ENCODE measurements around the gene TICAM2. TPM values are rescaled to one million over a fixed set of nuclear protein-coding genes. Genes with fewer than 3 reads are reported as not detected.

TICAM2 gene
- polyA plus RNA-seq, 1 donor, result 5.4 TPM

DNA sequence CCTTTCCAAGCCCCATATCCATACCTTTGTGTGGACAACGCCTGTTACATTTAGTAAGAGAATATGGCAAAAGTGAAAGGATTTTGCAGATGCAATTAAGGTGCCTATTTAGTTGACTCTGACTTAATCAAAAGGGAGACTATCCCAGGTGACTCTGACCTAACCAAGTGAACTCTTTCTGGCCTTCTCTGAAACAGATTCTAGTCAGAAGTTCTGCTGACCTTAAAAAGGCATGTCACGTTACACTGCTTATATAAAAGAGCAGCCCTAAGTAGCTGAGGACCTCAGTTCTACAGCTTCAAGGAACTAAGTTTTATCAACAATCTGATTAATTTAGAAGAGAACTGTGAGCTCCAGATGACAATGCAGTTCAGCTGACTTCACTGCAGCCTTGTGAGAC lies 5.7 kb upstream of the TICAM2 start:
- no peak for DNase-seq (ENCODE audit: low read depth)

DNA sequence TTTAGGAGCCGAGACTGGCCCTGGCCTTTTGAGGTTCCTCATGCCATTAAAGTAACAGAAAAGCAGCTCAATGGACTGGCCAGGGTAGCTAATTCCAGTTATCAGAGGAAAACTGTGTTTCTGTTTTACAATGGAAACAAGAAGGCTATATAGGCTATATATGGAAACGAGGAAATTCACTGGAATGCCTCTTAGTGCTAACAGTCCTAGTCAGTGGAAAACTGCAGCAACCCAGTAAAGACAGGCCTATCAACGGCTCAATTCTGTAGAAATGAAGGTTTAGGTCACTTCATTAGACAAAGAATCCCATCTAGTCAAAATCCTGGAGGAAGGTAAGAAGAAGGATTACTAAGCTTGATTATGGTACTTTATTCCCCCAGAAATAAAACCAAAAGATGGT lies 3.2 kb upstream of the TICAM2 start:
- DNase-seq (ENCODE audit: low read depth), result no peak

- DNase-seq (ENCODE audit: low read depth), result no peak
Observed at GRCh38 chr5:115602591-115603125, 379 bp upstream of the TICAM2 start.

DNA sequence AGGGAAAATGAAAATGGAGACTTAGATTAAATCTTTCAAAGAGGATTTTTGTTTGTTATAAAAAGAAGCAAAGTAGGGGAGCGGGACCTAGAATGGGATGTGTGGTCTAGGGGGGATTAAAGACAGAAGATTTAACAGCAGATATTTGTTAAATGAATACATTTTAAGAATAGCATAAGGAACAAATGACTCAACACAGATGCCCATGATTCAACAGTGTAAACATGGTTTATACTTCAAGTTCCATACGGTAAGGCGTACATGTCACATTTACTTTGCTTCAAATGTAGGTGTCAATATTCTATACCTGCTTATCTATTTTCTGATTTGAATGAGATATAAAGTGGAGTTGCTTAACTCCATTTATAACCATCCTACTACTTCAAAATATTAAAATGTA lies 1.5 kb downstream of the TICAM2 start:
- DNase-seq (ENCODE audit: low read depth), result no peak

DNA sequence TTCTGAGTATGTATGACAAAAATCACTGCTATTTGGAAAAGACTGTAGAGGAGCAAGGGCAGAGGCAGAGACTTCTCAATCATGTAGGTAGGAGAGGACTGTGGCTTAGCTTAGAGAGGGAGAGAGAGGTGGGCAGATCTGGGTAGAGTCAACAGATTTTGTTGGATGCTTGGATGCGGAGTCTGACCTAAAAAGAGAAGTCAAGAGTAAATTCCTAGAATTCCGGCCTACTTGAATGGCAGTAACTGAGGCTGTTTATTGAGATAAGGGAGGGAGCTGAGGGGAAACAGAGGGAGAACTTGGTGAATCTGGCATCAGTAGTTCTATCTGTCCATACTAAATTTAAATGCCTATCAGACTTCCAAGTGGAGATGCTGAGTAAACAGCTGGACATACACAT lies 2.4 kb downstream of the TICAM2 start:
- no peak for DNase-seq (ENCODE audit: low read depth)

DNA sequence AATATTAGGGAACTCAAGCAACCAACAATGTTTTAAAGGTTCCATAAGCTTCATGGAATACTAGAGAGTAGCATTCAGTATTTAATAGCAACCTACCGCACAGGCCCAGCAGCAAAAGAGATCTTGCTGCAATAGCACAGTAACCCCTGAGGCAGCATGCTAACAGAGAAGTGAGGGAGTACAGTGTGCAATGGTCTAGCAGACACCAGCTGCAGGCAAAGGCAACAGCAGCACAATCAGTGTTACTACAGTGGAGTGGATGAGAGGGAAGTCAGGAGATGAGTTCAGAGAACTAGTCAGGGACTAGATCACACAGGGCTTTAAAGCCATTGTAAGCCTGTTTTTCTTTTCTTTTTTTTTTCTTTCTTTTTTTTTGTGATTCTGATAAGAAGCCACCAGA lies 2.8 kb downstream of the TICAM2 start:
- DNase-seq (ENCODE audit: low read depth), result no peak

DNA sequence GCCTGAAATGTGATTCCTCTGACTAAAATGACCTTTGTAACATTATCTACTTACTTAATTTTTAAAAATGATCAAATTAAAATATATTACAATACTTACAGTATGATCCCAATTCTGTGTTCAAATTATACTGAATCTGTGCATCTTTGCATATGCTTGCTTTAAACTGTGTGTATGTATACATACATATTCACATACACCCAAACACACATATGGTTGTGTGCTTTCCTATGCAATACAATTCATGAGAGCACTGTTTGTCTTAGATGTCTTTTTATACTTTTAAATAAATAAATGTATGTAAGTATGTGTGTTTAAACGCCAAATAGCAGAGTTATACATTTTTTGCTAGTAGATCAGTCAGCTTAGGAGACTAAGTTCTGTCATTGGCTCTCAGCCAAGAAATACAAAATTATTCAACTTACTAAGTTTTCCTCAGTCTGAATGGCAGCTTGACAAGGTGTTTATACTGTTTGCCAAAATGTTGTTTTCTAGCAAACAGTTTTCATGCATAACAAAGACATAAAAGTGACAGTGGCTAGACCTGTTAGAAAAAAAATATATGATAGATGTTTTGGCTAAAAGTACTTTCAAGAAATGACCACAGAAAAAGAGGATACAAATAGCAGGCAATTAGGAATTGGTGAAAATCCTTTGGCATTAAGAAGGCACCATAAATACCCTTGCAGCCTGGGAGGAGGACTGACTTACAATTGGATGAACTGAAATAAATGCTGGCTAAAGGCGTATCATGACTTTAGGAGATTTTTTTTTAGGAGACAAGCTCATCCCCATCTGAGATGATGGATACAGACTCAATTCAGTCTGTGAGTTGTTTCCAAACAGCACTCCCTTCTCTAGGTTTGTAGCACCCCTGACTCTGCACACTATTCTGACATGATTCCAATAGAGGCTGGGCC lies 7.9 kb downstream of the TICAM2 start:
- no peak for DNase-seq (ENCODE audit: low read depth)

DNA sequence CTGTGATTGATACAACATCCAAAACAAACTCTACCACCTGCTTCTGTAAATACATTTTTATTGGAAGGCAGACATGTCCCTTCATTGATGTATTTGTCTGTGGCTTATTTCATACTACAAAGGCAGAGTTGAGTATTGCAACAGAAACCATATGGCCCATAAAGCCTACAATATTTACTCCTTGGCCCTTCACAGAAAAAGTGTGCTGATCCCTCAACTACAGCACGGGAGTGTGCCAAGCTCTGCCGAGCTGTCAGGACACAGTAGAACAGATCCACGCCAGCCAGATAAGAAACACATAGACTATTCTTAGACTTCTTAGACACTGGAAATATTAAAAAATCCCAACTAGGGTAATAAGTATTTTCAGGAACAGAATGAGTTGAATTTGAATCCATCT lies 13.2 kb downstream of the TICAM2 start:
- DNase-seq (ENCODE audit: low read depth), result no peak

GRCh38 chr5:115588640-115589039 lies 13.6 kb downstream of the TICAM2 start:
- no peak for DNase-seq (ENCODE audit: low read depth)

GRCh38 chr5:115586525-115587146 lies 15.6 kb downstream of the TICAM2 start:
- no peak for DNase-seq (ENCODE audit: low read depth)

- DNase-seq (ENCODE audit: low read depth), result no peak
Observed at GRCh38 chr5:115585265-115585664, 17.0 kb downstream of the TICAM2 start.

GRCh38 chr5:115584501-115584900 lies 17.8 kb downstream of the TICAM2 start:
- no peak for DNase-seq (ENCODE audit: low read depth)

DNA sequence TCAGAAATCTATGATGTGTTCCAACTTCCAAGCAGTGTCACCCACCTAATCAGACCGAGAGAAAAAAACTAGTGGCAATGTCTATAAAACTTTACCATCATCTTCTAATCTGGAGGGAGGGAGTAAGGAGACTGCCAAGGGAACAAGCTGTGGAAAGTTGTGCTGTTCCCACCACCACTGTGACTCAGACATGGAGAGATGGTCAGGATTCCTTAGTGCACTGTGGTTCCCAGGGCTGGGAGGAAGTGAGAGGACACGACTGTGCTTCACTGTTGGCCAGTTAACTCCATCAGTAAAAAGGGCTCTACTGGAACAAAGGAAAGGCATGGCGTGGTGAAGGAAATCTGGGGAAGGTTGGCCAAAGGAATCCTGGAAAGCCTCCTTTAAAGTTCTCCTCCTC lies 18.8 kb downstream of the TICAM2 start:
- no peak for DNase-seq (ENCODE audit: low read depth)

- no peak for DNase-seq (ENCODE audit: low read depth)
Observed at GRCh38 chr5:115580941-115581340, 21.3 kb downstream of the TICAM2 start.

DNA sequence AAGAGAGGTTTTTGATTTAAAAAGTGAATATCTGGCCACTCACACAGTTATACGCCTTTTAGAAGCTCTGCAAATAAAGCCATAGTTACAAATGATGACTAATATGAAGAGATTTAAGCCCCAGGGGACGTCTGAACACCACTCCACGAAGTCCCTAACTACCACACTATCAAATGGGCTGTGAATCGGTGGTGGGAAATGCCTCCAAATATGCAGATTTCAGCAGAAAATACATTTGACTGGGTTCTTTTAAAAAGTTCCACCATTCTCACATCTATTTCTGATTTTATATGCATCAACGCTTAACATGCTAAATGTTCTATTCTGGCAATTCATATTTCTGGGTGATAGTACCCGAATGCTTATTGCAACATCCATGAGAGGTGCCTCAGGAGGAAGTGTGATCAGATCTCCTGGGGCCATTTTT lies 22.5 kb downstream of the TICAM2 start:
- DNase-seq (ENCODE audit: low read depth), result no peak

GRCh38 chr5:115579216-115579615 lies 23.1 kb downstream of the TICAM2 start:
- no peak for DNase-seq (ENCODE audit: low read depth)

DNA sequence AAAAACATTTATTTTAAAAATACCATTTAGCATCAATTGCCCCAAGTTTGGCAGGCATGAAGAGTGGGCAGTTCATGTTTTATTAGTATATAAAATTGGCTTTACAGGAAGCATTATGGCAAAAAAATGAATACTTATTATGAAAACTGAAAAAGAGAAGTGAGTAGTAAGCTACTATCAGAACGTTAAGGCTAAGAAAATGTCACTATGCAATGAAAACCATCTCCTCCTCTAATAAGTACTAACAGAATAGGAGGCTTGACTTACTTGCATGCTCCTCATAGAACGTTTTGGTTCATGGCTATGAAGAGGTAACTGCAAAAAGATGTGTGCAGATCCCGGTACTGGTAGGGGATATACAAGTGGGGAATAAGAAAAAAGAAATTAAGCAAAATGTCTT lies 23.6 kb downstream of the TICAM2 start:
- DNase-seq (ENCODE audit: low read depth), result no peak

DNA sequence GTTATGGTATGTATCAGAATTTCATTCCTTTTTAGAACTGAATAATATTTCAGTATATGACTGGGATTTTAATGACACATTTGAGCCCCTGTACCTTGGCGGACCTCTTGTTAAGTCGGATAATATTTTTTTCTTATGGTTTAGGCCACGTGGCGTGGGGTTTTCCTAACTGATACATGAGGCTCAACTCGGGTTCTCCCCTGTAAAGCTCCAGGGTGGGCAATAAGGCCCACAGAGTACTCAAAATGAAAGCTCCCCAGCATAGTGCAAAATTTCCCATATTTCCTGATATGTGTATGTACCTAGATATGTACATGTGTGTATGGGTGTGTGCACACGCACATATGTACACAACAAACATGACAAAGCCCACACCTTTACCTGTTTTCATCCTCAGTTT lies 24.5 kb downstream of the TICAM2 start:
- DNase-seq (ENCODE audit: low read depth), result no peak

DNA sequence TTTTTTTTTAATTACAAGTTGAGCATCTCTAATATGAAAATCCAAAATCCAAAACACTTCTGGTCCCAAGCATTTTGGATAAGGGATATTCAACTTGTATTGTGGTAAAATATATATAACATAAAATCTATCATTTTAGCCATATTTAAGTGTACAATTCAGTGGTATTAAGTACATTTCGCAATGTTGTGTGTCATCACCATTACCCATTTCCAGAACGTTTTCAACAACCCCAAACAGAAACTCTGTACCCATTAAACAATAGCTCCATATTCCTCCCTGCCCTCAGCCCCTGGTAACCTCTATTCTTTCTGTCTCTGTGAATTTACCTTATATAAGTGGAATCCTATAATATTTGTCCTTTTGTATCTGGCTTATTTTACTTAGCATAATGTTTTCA lies 24.9 kb downstream of the TICAM2 start:
- no peak for DNase-seq (ENCODE audit: low read depth)

DNA sequence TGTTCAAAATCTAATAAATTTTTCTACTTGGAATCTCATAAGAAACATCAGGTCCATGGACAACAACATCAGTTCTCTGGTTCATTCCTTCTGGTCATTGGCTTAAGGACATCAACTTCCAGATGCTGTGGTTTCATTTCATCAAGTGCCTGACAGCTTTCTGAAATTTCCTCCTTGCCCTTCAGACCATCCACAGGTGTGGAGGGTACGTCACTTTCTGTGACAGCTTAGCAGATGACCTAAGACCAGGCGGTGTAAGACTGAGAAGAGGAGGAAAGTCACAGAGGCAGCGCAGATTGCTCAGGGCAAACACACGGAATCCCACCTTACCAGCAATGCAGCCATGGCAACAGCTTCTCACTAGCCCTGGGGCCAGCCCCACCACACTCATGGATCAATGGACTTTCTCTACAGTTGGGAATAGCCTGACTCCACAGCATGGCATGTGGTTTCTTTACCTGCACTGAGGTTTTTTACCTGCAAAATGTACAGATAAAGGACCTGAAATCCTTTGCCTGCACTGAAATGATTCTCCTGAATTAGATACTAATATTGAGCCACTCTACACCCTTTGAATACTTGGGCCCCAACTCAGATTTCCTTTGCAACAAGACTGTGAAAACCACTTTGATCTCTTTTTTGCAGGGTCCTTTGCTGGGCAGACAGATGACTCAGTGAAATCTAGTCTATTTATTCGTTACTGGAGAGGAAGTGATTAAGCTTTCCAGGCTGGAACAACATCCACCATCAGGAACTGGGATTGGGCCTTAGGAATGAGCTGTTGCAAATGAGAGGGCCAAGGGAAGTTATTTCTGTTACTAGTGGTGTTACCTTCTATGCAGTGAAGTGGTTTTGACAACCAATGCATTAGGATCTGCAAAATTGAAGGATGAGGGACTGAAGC lies 26.9 kb downstream of the TICAM2 start:
- DNase-seq (ENCODE audit: low read depth), result no peak

GRCh38 chr5:115573133-115573532 lies 29.1 kb downstream of the TICAM2 start:
- DNase-seq (ENCODE audit: low read depth), result no peak

DNA sequence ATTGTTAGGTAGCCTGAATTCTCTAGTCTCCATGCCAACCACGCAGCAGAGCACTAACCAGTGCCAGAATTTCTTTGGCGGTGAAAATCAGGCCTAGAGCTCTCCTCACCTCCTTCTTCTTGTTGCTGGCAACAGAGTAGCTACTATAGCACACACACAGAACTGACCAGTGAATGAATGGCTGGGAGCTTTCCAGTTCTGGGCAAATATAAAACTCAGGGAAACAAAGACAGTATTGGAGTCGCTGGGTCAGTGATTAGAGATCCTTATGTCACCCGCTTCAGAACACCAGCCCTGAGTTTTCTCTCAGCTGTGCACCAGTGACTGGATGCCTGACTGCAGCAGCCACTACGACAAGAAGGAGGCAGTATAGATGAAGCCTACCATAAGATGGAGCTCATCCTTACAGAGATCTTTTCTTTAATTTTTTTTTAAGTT lies 30.8 kb downstream of the TICAM2 start:
- DNase-seq (ENCODE audit: low read depth), result no peak

Measured in forelimb muscle (tissue), 1 donor.